Endometrial microvascular endothelial cells (primary cell): ENCODE measurements around the gene ITSN1. TPM values are rescaled to one million over a fixed set of nuclear protein-coding genes. Genes with fewer than 3 reads are reported as not detected.
"Not testable (repeated sequence)": the region's sequence is repeated elsewhere in the genome, so short reads cannot be mapped to it uniquely, and the experiment has no call there.

ENCODE experiments used
- in situ Hi-C: cut with HindIII; loops from 2 replicates; pipeline ENCODE4 v1.10.0; 2017; ENCODE audit warnings: low sequenced_read_pairs, low pct_unique_long_range_greater_than_20kb; ENCODE audit errors: inconsistent ontology term
- total RNA-seq: library from RNA; depleted of rRNA; stranded (reverse); fragments of >200 nt; gene quantifications from one replicate; pipeline ENCODE4 v1.2.3, GENCODE V29; 2015; ENCODE audit errors: inconsistent ontology term

The ITSN1 gene
- total RNA-seq, 1 donor from 2014 or later, result 54.2 TPM

DNA sequence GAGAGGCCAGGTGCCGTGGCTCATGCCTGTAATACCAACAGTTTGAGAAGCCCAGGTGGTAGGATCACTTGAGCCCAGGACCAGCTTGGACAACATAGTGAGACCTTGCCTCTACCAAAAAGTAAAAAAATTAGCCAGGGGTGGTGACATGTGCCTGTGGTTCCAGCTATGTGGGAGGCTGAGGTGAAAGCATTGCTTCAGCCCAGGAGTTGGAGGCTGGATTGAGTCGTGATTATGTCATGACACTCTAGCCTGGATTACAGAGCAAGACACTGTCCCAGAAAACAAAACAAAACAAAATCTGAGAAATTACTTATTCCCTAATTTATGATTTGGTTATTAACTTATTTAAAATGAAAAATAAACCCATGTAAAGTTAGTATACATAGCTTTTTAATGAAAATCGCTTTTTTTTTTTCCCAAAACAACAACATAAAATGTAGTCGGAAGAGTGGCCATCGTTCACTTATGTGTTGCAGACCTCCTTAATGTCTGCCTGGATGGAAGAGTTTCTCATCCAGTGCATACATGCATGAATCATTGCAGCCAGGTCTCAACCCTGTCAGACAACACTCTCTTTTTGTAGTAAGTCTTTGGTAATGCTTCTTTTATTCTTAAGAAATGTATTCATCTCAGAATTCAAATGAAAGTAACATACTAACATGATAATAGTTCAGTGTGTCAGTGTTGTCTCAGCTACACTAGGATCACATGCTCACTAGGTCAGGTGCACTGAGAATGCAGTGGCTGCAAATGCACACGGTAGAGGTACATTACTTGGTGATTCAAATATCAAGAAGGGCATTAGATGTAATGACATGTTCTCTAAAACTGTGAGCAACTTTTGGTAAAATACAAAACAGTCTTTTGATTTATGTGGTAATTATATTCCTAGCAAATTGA is 28.0 kb downstream of the ITSN1 start:
- in situ Hi-C loops, result no loop called here

- in situ Hi-C loops, result no loop called here
These were observed 31.2 kb downstream of the ITSN1 start for GRCh38 chr21:33673473-33673872.

GRCh38 chr21:33674226-33674625 is 31.9 kb downstream of the ITSN1 start:
- in situ Hi-C loops, result no loop called here

DNA sequence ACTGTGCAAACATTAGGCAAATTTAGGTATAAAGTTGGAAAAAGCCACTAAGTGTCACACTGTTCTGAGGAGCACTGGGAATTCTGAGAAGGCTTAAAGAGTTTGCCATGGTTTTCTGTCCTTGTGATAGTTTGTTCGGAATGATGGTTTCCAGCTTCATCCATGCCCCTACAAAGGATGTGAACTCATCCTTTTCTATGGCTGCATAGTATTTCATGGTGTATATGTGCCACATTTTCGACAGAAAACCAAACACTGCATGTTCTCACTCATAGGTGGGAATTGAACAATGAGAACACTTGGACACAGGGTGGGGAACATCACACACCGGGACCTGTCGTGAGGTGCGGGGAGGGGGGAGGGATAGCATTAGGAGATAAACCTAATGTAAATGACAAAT is 34.4 kb downstream of the ITSN1 start:
- in situ Hi-C loops, result not testable (repeated sequence)

- in situ Hi-C loops, result no loop called here
These were observed 35.1 kb downstream of the ITSN1 start for GRCh38 chr21:33677450-33677849.

DNA sequence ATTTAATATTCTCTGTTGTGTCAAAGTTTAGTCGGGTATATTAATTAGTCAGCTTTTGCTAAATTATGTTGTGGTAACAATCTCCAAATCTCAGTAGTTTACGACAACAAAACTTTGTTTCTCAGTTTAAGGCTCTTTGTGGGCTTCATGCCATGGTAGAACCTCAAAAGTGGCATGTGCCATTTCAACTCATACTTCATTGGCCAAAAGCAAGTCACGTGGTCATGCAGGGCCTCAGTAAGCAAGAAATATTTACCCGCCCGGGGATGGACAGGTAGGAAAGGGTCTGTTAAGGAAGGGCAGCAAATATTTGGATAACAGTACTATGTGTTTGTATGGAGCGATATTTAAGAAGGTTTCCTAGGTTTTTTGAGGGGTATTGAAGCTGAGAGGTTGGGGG is 38.6 kb downstream of the ITSN1 start:
- in situ Hi-C loops, result no loop called here

DNA sequence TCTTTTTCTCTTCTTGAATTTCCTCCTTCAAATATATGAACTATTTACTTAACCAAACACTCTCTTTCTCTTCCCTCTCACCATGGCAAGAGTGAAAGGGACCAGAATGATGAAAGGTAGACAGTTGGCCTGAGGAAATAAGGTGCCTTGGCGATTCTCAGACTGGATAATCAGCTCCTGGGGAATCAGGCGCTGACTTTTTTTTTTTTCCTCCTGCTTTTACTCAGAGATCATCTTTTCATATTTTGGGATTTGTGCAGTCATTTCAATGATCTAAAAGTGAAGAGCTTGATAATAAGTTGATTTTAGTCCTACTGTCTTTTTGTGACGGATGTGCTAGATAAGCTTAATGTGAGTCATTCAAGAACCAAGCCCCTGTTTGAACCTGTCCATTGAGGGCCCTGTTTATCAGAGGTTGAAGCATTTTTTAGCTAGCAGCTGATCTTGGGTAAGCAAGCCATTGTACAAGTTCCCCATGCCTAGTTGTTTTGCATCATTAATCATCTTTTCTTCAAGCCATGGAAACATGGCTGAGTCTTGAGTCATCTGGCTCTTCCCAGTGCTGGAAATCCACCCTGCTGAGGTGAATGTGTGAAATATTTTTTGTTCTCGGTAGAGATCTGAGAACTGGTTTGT is 40.8 kb downstream of the ITSN1 start:
- in situ Hi-C loops, result no loop called here

GRCh38 chr21:33684068-33684467 is 41.8 kb downstream of the ITSN1 start:
- in situ Hi-C loops, result no loop called here

- in situ Hi-C loops, result no loop called here
These were observed 42.7 kb downstream of the ITSN1 start for GRCh38 chr21:33684923-33685560.

GRCh38 chr21:33685613-33686197 is 43.4 kb downstream of the ITSN1 start:
- in situ Hi-C loops, result no loop called here

GRCh38 chr21:33686386-33686785 is 44.1 kb downstream of the ITSN1 start:
- in situ Hi-C loops, result no loop called here

DNA sequence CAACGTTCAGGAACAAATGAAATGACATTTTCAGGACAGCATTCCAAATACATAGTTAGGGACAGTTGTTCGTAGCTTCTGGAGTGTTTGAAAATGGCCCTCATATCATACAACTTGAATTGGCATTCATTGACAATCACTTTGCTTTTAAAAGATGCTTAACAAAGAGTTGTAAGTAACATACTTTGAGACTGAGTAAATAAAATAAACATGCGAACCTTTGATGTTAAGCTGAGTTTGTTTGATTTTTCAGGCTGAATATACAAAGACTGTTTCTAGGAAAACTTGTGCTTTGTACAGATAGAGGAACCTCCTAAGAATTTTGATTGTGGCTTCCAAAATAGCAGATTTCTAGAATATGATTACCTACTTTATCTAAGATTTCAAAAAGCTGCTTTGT is 45.3 kb downstream of the ITSN1 start:
- in situ Hi-C loops, result no loop called here

DNA sequence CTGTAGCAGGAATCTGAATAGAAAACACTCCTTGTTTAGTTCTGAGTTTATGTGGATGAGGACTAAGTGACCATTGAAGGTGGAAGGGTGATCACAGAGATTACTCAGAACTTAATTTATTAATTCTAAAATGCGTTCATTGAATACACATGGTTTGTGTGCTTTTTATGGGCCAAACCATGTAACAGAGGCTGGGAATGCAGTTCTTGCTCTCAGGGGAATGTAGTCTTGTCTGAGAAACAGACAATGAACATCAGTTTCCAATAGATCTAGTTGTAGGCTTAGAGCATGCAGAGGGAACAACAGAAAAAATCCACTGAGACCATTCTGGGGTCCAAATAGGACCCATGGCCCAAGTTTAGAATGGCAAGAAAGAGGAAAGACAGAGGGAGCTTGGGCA is 46.1 kb downstream of the ITSN1 start:
- in situ Hi-C loops, result no loop called here

DNA sequence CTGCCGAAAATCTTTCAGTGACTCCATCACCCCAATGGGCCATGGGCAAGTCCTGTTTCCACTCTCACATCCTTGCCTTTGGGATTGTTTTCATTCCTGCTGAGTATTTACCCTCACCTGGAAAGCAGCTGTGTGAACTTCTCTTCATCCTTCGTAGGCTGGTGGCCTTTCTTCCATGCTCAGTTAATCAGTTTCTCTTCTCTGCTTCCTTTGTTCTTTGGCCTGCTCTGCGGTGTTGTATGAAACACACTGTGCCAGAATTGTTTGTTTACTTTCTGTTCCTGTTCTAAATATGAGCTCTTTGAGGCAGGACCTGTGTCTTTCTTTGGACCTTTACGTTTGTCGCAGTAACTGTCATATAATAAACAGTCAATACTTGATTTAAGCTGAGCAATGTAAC is 48.6 kb downstream of the ITSN1 start:
- in situ Hi-C loops, result no loop called here

GRCh38 chr21:33691945-33692603 is 49.8 kb downstream of the ITSN1 start:
- in situ Hi-C loops, result no loop called here

- in situ Hi-C loops, result no loop called here
These were observed 53.5 kb downstream of the ITSN1 start for GRCh38 chr21:33695813-33696212.

DNA sequence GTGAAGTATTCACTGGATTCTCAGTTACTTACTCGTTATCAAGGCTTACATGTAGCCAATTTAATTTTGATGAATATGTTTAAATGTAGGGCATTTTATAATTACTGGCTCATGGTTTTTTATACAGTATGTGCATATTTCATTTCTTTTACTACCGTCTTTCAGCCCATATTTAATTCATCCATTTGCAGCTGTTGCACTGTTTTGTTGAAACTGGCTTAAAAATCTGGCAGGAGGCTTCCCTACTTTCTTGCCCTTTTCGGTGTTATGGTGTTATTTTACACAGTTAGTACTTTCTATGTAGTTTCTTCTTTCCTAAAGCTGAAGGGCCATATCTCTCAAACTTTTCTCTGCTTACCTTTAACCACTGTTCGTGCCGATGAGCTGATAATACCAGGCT is 54.2 kb downstream of the ITSN1 start:
- in situ Hi-C loops, result no loop called here

DNA sequence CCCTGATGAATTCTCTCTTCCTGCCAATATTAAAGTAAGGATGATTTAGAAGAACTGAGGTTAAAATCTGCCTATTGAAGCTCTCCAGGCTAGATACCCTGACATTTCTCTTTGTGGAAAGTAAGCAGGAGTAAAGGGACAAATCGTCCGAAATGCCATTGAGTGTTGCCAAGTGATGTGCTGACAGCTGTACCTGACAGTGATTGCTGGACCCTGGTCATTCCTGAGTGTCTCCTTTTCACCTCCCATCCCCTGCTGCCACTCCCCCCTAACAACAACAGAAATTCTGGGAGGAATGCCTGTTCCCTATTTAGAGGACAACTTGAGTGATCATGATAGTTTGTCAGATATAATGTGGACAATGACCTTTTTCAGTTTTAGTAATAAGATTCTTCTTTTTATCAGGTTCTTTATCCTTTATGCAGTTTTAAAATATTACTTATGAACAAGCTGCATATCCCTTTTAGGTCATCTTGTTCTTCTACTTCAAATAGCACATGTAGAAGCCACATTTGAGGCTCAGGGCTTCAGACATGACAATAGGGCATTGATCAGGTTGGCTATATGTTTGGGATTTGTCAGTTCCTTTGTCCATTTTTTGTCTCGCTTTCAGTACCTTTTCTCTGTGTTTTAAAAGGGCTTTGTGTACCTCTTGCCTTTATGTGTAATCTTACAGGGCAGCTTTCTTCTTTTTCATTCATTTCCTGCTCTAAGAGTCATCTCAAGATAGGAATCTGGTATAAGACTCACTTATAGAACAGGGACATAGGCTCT is 56.0 kb downstream of the ITSN1 start:
- in situ Hi-C loops, result no loop called here
